GM21423 (cell line): Measurements from ENCODE around the gene SHH.
"Not testable (repeated sequence)": the region's sequence is repeated elsewhere in the genome, so short reads cannot be mapped to it uniquely, and the experiment has no call there.

Source experiments
- ATAC-seq: cut with Tn5 transposase; IDR thresholded peaks from one replicate; pipeline ENCODE4 v1.9.1; 2021; ENCODE audit warnings: mild to moderate bottlenecking, moderate library complexity; ENCODE audit not compliant: unreplicated experiment

Gene SHH

DNA sequence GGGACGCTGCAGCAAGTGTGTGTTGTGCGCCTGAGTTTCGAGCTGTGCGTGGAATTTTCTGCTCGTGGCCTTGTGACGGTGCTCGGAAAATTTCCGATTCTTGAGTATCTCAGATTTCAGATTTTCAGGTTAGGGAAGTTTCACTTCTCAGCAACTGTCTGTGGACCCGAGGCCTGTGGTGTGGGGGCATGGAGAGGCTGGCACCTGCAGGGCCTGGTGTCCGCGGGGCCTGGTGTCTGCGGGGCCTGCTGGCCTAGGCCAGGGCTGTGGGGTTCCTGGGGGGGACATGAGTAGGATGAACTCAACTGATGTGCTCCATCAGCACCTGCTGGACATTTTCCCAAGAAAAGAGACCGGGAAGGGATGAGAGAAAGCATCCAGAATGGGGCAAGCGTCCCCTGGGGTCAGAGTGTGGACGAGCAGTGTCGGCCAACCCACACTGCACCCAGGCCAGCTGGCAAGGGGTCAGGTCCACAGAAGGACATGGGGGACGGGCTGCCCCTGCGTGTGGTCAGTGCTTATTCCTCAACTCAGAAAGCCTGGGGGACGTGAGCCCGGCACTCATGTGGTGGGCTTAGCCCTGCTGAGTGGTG, 31.3 kb upstream of the SHH start:
- ATAC-seq = no peak

DNA sequence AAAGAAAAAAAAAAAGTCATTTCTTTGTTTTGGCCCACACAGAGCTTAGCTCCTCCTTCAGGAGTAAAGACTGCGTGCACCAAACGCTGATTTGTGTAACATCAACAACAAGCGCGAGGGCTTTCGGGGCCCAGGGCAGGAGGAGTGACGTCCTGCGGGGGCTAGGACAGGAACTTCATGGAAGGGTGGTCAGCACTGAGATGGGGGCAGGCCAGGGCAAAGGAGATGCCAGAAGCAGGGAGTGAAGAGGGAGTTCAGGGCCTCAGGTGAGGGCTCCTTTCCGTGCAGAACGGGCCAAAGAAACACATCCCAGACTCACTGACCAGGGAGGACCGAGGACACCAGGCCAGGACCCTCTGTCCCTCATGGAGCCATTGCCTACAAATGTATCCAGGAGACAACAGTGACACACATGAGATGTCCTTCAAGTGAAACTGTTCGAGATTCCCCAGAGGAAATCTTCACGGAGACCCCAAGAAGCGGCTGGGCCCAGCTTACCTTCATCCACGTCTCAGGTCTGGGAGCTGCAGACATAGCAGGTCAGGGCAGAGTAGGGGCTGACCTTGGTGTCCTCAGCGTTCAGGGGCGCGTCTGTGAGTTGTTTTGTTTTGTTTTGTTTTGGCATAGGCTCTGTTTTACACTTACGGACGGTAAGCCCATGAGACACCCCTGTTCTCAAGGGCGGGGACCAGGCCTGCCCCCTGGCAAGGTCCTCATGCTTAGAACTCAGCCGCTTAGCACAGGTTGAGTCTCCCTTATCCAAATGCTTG, 30.4 kb upstream of the SHH start:
- ATAC-seq = no peak

- no peak for ATAC-seq
Measured at GRCh38 chr7:155840909-155841308, 28.6 kb upstream of the SHH start.

DNA sequence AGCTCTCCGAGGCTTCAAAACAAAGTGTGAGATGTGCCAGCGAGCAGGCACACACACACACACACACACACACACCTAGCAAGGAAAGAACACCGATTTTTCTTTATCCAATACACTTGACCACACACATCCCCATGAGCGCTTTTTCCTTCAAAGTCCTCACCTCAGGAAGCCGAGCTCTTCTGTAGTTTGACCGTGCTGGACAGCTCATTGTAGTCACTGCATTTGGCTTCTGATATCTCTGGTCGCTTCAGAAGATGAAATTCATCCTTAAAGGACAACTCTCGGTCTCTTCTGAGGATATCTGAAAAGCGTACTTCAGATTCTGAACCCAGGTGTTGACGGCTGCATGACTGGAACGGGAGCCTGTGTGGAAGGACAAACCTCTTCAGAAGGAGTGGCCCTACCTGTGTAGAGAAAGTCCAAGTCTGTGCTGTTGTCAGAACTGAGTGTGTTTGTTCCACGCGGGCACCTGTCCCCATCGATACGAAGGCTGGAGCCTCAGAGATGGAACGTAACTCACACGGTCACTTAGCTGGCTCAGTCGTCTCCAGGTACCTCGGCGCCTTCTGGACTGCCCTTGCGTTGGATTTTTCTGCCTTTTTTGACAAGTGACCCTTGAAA, 28.1 kb upstream of the SHH start:
- no peak for ATAC-seq

- no peak for ATAC-seq
Measured at GRCh38 chr7:155839461-155839860, 27.2 kb upstream of the SHH start.

DNA sequence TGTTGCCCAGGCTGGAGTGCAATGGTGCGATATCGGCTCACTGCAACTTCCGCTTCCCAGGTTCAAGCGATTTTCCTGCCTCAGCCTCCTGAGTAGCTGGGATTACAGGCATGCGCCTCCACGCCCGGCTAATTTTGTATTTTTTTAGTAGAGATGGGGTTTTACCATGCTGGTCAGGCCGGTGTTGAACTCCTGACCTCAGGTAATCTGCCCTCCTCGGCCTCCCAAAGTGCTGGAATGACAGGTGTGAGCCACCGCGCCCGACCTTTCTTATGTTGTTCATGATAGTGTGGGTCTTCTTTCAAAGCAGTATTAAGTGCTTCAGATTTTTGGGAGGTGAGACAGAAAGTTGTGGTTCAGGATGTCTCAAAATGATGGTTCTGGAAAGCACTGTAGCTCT, 26.0 kb upstream of the SHH start:
- ATAC-seq = not testable (repeated sequence)

GRCh38 chr7:155837126-155837479, 24.8 kb upstream of the SHH start:
- no peak for ATAC-seq

DNA sequence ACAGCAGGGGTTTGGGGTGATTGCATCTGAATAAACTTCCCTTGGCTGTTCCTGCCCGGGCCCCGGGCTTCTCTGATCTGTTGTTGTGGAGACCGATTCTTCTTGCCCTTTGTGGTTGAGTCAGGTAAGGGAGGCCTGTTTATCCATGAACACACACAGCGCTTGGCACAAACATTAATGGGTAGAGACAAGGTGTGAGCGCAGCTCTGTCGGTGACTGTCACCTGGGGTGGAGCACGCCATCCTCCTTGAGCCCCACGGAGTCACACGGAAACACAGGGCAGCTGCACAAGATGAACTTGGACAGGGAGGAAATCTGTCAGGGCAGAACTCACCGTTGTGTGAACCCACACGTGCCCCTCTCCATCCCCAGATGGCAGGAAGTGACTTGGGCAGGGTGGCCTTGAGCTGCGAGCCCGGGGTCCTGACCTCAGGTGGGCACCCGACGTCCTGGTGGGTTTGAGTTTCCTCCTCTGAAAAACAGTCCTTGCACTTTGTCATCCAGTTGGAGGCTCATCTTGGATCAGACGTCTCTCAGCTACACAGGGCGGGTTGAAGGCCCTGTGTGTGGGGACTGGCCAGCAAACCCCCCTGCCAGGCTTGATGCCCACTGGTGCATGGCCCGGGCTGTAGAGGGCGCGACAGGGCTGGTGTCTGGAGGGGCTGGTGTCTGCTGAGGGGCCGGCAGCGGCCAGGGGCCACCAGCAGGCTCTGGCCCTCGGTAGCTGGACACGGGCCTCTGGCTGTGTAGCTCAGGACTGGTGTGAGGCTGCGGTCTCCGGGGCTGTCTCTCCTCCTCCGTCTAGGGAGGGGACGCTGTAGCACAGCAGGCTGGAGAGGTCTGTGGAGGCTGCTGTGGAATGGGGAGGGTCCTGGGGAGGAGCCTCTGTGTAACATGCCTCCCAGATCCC, 24.2 kb upstream of the SHH start:
- no peak for ATAC-seq

- ATAC-seq = no peak
Measured at GRCh38 chr7:155835446-155836215, 23.4 kb upstream of the SHH start.

- no peak for ATAC-seq
Measured at GRCh38 chr7:155834486-155835048, 22.3 kb upstream of the SHH start.

GRCh38 chr7:155833651-155834050, 21.4 kb upstream of the SHH start:
- ATAC-seq = no peak

GRCh38 chr7:155832581-155832981, 20.3 kb upstream of the SHH start:
- no peak for ATAC-seq

- no peak for ATAC-seq
Measured at GRCh38 chr7:155831807-155832524, 19.7 kb upstream of the SHH start.

DNA sequence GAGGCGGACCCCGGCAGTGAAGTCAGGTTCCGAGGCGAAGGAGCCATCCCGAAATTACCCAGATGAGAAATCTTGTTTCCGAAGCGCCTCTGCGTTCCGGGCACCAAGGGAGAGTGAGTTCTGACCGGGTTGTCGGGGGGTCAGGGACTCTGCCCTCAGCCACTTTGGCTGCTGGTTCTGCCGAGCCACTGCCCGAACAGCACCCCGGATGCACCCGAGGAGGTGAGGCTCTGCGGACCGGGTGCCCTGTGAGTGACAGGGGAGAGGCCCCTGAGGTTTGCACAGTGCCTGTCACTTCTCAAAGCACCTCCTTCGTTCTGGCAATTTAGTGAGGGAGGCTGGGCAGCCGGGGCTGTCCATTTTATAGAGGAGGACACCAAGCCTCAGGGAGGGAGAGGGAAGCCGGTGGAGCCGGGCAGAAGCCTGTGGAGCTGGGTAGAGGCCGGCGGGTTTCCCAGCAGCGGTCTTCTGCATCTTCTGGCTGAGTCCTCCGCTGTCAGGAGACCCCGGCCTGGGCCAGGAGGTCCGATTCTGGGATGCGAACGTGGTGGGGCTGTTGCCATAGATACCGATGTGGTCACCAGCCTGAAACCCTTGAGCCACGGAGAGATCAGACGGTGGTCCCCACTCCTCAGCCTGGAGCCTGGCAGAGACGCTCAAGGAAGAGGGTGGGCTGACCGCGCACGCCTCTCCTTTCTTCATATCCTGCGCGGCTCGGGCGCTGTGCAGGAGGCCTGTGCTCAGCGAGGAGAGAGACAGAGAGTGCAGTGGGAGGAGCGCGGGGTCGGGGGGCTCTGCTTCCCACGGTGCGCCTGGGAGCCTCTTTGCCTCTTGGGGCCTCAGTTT, 18.9 kb upstream of the SHH start:
- no peak for ATAC-seq

GRCh38 chr7:155829796-155830470, 17.7 kb upstream of the SHH start:
- ATAC-seq = no peak

- no peak for ATAC-seq
Measured at GRCh38 chr7:155825336-155825735, 13.1 kb upstream of the SHH start.

DNA sequence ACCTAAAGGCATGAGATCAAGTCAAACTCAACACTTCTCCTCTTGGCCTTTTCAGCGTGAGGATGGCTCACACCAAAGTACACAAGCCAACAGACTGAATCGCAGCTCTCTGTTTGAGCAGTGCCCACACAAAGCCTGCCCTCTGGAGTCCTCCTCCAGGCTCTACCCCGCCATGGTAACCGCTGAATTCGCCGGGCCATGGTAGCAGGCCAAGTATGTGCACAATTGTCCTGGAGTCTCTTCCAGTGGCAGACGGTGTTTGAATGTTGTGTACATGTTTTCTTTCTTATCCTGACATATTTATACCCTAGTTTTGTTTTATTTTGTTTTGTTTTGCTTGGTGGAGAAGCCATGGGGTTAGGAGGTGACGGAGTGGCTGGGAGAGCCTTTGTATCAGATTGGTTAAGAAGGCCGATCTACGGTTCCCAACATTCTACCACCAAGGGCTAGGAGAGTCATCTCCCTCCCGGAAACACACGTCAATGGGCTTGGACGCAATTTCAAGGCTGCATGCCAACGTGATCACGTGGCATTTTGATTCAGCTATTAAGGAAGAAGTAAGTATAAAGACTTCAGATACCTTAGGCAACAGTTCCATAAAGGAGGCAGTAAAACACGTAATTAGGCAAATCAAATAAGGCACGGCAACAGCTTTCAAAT, 12.1 kb upstream of the SHH start:
- ATAC-seq = no peak

DNA sequence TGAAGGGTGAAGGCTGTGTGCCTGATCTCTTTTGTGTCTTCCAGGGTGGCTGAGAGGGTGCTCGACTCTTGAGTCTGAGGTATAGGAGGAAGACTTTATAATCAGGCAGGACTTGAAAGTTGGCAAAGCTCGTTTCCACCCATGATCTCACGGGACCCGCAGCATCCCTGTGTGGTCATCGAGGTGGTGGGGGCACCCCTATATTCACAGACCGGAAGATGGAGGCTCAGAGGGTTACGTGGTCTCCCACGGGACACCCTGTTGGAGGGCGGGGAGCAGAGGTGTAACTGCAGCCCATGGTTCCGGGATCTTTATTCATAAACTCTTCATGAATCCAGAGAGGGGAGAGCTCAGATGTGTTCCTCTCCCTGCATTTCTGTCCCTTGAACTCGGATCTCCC, 9.6 kb upstream of the SHH start:
- ATAC-seq = no peak
